ENCODE results near the gene COG3. TPM values are rescaled to one million over a fixed set of nuclear protein-coding genes. Genes with fewer than 3 reads are reported as not detected.
"Not testable (repeated sequence)": the region's sequence is repeated elsewhere in the genome, so short reads cannot be mapped to it uniquely, and the experiment has no call there.

COG3 gene, protein sequence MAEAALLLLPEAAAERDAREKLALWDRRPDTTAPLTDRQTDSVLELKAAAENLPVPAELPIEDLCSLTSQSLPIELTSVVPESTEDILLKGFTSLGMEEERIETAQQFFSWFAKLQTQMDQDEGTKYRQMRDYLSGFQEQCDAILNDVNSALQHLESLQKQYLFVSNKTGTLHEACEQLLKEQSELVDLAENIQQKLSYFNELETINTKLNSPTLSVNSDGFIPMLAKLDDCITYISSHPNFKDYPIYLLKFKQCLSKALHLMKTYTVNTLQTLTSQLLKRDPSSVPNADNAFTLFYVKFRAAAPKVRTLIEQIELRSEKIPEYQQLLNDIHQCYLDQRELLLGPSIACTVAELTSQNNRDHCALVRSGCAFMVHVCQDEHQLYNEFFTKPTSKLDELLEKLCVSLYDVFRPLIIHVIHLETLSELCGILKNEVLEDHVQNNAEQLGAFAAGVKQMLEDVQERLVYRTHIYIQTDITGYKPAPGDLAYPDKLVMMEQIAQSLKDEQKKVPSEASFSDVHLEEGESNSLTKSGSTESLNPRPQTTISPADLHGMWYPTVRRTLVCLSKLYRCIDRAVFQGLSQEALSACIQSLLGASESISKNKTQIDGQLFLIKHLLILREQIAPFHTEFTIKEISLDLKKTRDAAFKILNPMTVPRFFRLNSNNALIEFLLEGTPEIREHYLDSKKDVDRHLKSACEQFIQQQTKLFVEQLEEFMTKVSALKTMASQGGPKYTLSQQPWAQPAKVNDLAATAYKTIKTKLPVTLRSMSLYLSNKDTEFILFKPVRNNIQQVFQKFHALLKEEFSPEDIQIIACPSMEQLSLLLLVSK
- total RNA-seq, result 10 to 100 TPM; 31.9 to 41.9 (median 33.4) TPM

DNA sequence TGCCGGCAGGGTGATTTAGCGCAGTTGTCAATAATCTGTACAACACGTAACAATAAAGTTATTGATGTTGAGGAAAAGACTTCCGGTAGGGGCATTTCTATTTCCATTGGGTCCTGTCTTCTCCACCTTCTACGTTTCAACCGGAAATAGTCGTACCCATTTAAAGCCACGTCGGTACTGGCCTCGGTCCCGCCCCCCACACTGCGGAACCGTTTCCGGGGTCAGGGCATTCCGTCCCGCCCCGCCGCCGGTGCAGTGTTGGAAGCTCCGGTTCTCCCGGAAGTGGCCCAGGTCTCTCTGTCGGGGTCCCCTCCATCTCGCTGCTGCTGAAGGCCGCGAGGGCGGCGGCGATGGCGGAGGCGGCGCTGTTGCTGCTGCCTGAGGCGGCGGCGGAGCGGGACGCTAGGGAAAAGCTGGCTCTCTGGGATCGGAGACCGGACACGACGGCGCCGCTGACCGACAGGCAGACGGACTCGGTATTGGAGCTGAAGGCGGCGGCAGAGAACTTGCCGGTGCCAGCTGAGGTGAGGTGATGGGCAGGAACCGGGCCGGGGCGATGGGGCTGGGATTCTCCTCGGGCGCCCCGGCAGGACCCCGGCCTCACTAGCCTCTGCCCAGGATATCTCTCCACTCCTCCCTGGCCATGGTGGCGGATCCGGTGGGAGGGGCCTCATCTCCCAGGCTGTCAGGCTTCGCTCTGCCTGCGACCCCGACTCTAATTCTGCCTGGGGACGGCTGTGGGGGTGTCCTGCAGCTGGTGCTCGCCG lies at the start of gene COG3:
Gene COG3 (plus strand): TSS at position 253 of the 767 bp plus-strand sequence. CDS start 98 bp downstream, at position 351.
- 1 to 2% methylated on average over 24 to 36 of the region's 63 CpGs for WGBS, 2 donors
- H3K4me3 ChIP-seq (ENCODE audit: low read depth, poor library complexity, severe bottlenecking), result peak within 1 kb of the TSS; percentile 96
- DNase-seq (ENCODE audit: low spot score in 2 of 2), result peak; percentile 95 to 99
- TF ChIP-seq, protein P1, sequence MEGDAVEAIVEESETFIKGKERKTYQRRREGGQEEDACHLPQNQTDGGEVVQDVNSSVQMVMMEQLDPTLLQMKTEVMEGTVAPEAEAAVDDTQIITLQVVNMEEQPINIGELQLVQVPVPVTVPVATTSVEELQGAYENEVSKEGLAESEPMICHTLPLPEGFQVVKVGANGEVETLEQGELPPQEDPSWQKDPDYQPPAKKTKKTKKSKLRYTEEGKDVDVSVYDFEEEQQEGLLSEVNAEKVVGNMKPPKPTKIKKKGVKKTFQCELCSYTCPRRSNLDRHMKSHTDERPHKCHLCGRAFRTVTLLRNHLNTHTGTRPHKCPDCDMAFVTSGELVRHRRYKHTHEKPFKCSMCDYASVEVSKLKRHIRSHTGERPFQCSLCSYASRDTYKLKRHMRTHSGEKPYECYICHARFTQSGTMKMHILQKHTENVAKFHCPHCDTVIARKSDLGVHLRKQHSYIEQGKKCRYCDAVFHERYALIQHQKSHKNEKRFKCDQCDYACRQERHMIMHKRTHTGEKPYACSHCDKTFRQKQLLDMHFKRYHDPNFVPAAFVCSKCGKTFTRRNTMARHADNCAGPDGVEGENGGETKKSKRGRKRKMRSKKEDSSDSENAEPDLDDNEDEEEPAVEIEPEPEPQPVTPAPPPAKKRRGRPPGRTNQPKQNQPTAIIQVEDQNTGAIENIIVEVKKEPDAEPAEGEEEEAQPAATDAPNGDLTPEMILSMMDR (IDR thresholded peaks at IDR 0.05), result no peak
- TF ChIP-seq POLR2A (IDR thresholded peaks at IDR 0.05), result peak in 1 of 2 donors; percentile 16
- intact Hi-C loops (cut with DNase I; ENCODE audit: low total_unique reads), result no loop called here

DNA sequence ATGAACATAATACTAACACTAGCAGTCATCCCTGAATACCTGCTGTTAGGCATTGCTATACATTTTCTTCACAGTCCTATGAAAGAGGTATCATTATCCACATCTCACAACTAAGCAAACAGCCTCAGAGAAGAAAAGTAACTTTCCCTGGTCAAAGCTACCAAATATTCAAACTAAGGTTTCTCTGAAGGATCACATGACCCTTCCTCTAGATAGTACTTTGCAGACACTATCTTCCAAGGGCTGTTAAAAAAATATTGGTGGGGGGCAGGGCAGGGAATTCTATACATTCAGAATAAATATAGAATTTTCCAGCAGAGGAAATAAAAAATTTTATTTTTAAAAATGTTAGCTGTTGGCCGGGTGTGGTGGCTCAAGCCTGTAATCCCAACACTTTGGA lies 49.6 kb upstream of the COG3 start:
- 70 to 86% methylated on average over 1 of the region's 1 CpG for WGBS, 2 donors
- no peak for DNase-seq (ENCODE audit: low spot score in 2 of 2)
- H3K4me3 ChIP-seq (ENCODE audit: low read depth, poor library complexity, severe bottlenecking), result no peak overlapping the region
- TF ChIP-seq, protein P1 (IDR thresholded peaks at IDR 0.05), result no peak
- TF ChIP-seq POLR2A (IDR thresholded peaks at IDR 0.05), result no peak
- intact Hi-C loops (cut with DNase I; ENCODE audit: low total_unique reads), result no loop called here

DNA sequence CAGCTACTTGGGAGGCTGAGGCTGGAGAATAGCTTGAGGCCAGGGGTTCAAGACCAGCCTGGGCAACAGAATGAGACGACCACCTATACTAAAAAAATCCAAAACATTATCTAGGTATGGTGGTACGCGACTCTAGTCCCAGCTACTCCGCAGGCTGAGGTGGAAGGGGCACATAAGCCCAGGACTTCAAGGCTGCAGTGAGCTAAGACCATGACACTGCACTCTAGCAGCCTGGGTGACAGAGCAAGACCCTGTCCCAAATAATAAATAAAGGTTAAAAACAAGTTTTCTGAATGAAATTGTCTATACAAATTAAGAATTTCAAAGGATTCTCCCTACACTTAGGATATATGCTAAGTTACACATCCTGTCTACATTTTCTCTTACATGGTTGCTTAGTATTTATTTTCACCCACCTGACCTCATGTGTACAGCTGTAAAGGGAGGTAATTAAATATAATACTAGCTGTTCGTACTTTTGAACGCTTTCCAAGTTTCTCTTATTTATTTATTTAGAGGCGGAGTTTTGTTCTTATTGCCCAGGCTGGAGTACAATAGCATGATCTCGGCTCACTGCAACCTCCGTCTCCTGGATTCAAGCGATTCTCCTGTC lies 48.1 kb upstream of the COG3 start:
- TF ChIP-seq, protein P1 (IDR thresholded peaks at IDR 0.05), result no peak
- TF ChIP-seq POLR2A (IDR thresholded peaks at IDR 0.05), result no peak
- peak overlapping the region; percentile 72 for H3K4me3 ChIP-seq (ENCODE audit: low read depth, poor library complexity, severe bottlenecking)
- 46 to 48% methylated on average over 10 of the region's 10 CpGs for WGBS, 2 donors
- intact Hi-C loops (cut with DNase I; ENCODE audit: low total_unique reads), result no loop called here
- no peak for DNase-seq (ENCODE audit: low spot score in 2 of 2)

DNA sequence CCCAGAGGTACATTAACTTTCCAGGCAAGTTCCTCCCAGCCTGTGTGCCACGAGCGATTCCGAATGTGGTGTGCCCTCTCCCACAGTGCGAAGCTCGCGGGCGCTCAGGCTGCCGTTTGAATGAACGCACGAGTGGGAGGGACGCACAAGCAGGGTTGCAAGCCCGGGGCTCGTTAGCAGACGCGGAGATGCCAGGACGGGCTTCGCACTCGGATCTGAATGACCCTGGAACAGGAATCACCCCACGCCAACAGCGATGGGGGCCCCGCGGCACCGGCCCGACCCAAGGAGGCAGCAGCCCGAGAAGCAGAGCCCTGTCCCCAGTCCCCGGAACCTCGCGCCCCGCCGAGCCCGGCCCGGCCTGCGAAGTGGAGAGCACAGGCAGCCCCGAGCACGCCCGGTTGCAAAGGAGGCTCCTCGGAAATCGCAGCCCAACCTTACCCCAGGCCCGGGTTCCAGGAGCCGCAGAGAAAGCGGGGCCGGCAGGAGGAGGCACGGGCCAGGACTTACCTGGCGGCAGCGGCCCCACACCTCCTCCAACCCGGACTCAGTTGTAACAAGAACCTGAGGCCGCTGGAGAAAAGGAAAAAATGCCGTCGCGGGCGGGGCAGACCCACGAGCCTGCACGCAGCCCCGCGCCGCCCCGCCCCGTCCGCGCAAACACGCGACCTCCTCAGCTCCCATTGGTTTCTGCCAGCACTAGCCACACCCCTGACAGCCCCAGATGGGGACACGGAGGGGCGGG lies 46.8 kb upstream of the COG3 start, which contains the start of gene SLC25A30:
Gene SLC25A30 (minus strand): TSS at position 584 of the 745 bp plus-strand sequence. CDS start 6,948 bp downstream, outside the sequence.
- peak within 1 kb of the TSS; percentile 72 for H3K4me3 ChIP-seq (ENCODE audit: low read depth, poor library complexity, severe bottlenecking)
- WGBS, 2 donors, result 1 to 2% methylated on average over 28 to 31 of the region's 64 CpGs
- peak; percentile 94 to 99 for DNase-seq (ENCODE audit: low spot score in 2 of 2)
- TF ChIP-seq, protein P1 (IDR thresholded peaks at IDR 0.05), result no peak
- TF ChIP-seq POLR2A (IDR thresholded peaks at IDR 0.05), result no peak
- intact Hi-C loops (cut with DNase I; ENCODE audit: low total_unique reads), result no loop called here

DNA sequence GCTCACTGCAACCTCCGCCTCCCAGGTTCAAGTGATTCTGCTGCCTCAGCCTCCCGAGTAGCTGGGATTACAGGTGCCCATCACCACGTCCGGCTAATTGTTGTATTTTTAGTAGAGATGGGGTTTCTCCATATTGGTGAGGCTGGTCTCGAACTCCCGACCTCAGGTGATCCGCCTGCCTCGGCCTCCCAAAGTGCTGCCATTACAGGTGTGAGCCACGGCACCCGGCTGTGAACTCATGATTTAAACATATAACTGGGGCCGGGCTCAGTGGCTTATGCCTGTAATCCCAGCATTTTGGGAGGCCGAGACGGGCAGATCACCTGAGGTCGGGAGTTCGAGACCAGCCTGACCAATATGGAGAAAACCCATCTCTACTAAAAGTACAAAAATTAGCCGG lies 45.4 kb upstream of the COG3 start:
- DNase-seq (ENCODE audit: low spot score in 2 of 2), result peak in 1 of 2 donors; percentile 76
- H3K4me3 ChIP-seq (ENCODE audit: low read depth, poor library complexity, severe bottlenecking); intact Hi-C loops (cut with DNase I; ENCODE audit: low total_unique reads): not testable (repeated sequence)
- WGBS, 2 donors, result 95 to 97% methylated on average over 16 of the region's 16 CpGs

Data from lower leg skin (tissue), 4 donors.